C4-2B (cell line): ENCODE data around the gene KDM4C.

Source experiments
- H3K27ac ChIP-seq: fragments of 450-650 bp; 2 replicates; pipeline ENCODE4 v1.5.1; 2017
- CTCF ChIP-seq: fragments of 450-650 bp; conservative IDR thresholded peaks from 2 replicates; pipeline ENCODE4 v1.5.1; 2017; ENCODE audit warnings: mild to moderate bottlenecking
- ZFX ChIP-seq: fragments of 450-650 bp; IDR thresholded peaks from 2 replicates; pipeline ENCODE4 v1.6.1; 2017

KDM4C gene

GRCh38 chr9:6911901-6912638, 154.3 kb downstream of the KDM4C start:
- no peak overlapping the region for H3K27ac ChIP-seq
- TF ChIP-seq ZFX (no peak), CTCF (no peak)

GRCh38 chr9:6915635-6916034, 157.9 kb downstream of the KDM4C start:
- no peak overlapping the region for H3K27ac ChIP-seq
- TF ChIP-seq CTCF (no peak), ZFX (no peak)

GRCh38 chr9:6917162-6917561, 159.4 kb downstream of the KDM4C start:
- no peak overlapping the region for H3K27ac ChIP-seq
- no peak for TF ChIP-seq CTCF
- no peak for TF ChIP-seq ZFX

GRCh38 chr9:6920041-6920440, 162.3 kb downstream of the KDM4C start:
- TF ChIP-seq CTCF (no peak), ZFX (no peak)
- H3K27ac ChIP-seq, result no peak overlapping the region

GRCh38 chr9:6921315-6921714, 163.5 kb downstream of the KDM4C start:
- TF ChIP-seq CTCF, result no peak
- TF ChIP-seq ZFX, result no peak
- H3K27ac ChIP-seq, result no peak overlapping the region

GRCh38 chr9:6922124-6922676, 164.4 kb downstream of the KDM4C start:
- H3K27ac ChIP-seq, result no peak overlapping the region
- TF ChIP-seq ZFX (no peak), CTCF (no peak)

- no peak for TF ChIP-seq ZFX
- no peak for TF ChIP-seq CTCF
- H3K27ac ChIP-seq, result no peak overlapping the region
These were observed 164.9 kb downstream of the KDM4C start for GRCh38 chr9:6922680-6923079.
